DMS53 treated with DMSO at 0.1 percent for 48 hours (cell line): ENCODE measurements around the gene HSPH1.

Source experiments
- DNase-seq: peaks from one replicate; lab custom pipeline; 2025; ENCODE audit not compliant: unreplicated experiment; lab: John Stamatoyannopoulos, UW

HSPH1 gene

GRCh38 chr13:31133621-31134020, 28.1 kb downstream of the HSPH1 start:
- no peak for DNase-seq

GRCh38 chr13:31131470-31131961, 30.2 kb downstream of the HSPH1 start:
- DNase-seq: no peak

GRCh38 chr13:31129419-31129818, 32.3 kb downstream of the HSPH1 start:
- DNase-seq: no peak

GRCh38 chr13:31124204-31124603, 37.5 kb downstream of the HSPH1 start:
- no peak for DNase-seq

- no peak for DNase-seq
These were observed 39.0 kb downstream of the HSPH1 start for GRCh38 chr13:31122544-31123260.

- no peak for DNase-seq
These were observed 39.6 kb downstream of the HSPH1 start for GRCh38 chr13:31122143-31122542.

- no peak for DNase-seq
These were observed 40.1 kb downstream of the HSPH1 start for GRCh38 chr13:31121379-31122140.

GRCh38 chr13:31119966-31120700, 41.6 kb downstream of the HSPH1 start:
- peak; percentile 70 for DNase-seq

- no peak for DNase-seq
These were observed 42.2 kb downstream of the HSPH1 start for GRCh38 chr13:31119526-31119925.

- DNase-seq: no peak
These were observed 45.5 kb downstream of the HSPH1 start for GRCh38 chr13:31116224-31116623.

- DNase-seq: peak; percentile 42
These were observed 46.1 kb downstream of the HSPH1 start for GRCh38 chr13:31115616-31116015.

- DNase-seq: no peak
These were observed 47.1 kb downstream of the HSPH1 start for GRCh38 chr13:31114641-31115040.

- no peak for DNase-seq
These were observed 50.6 kb downstream of the HSPH1 start for GRCh38 chr13:31111136-31111535.

GRCh38 chr13:31110617-31111016, 51.1 kb downstream of the HSPH1 start:
- DNase-seq: no peak

GRCh38 chr13:31110169-31110568, 51.5 kb downstream of the HSPH1 start:
- no peak for DNase-seq

- no peak for DNase-seq
These were observed 54.6 kb downstream of the HSPH1 start for GRCh38 chr13:31107109-31107508.

- DNase-seq: no peak
These were observed 55.8 kb downstream of the HSPH1 start for GRCh38 chr13:31105856-31106255.

GRCh38 chr13:31105020-31105795, 56.5 kb downstream of the HSPH1 start:
- DNase-seq: no peak

- no peak for DNase-seq
These were observed 58.8 kb downstream of the HSPH1 start for GRCh38 chr13:31102905-31103304.

- no peak for DNase-seq
These were observed 60.1 kb downstream of the HSPH1 start for GRCh38 chr13:31101472-31102170.
